HG03575 (cell line): Measurements from ENCODE around the gene AJM1.
"Not testable (repeated sequence)": the region's sequence is repeated elsewhere in the genome, so short reads cannot be mapped to it uniquely, and the experiment has no call there.

ENCODE experiments used
- ATAC-seq: cut with Tn5 transposase; IDR thresholded peaks from one replicate; pipeline ENCODE4 v1.9.1; 2021; ENCODE audit not compliant: unreplicated experiment, insufficient number of reproducible peaks, low FRiP score; ENCODE audit errors: extremely low read depth

The AJM1 gene

DNA sequence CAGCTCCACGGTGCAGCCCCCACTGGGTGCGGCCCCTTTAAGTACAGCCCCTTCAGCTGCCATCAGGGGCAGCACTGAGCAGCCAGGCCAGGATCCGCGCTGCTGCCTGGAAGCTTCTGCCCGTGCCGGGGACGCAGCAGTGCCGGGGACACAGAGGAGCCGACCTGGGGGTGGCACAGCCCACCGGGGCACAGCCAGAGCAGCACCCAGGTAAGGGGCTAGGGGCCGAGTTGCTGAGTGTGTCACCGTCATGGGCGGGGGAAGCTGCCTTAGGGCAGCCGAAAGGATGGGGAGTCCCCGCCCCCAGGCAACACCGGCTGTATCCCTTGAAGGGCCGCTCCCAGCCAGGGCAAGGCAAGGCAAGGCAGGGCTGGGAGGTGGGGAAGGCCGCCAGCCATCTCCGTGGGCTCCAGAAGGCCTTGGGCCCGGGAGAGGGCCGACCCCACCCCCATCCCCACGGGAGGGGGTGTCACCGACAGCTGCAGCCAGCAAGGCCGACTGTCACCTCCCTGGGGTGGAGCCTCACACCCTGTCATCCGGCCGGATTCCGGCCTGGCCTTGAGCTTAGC is at the start of gene AJM1:
Gene AJM1, plus strand, starts transcription at position 99 of the 569 bp plus-strand sequence. CDS start 1,937 bp downstream, outside the sequence.
- not testable (repeated sequence) for ATAC-seq

- no peak for ATAC-seq
These were observed 49.0 kb upstream of the AJM1 start for GRCh38 chr9:136793086-136793946.

DNA sequence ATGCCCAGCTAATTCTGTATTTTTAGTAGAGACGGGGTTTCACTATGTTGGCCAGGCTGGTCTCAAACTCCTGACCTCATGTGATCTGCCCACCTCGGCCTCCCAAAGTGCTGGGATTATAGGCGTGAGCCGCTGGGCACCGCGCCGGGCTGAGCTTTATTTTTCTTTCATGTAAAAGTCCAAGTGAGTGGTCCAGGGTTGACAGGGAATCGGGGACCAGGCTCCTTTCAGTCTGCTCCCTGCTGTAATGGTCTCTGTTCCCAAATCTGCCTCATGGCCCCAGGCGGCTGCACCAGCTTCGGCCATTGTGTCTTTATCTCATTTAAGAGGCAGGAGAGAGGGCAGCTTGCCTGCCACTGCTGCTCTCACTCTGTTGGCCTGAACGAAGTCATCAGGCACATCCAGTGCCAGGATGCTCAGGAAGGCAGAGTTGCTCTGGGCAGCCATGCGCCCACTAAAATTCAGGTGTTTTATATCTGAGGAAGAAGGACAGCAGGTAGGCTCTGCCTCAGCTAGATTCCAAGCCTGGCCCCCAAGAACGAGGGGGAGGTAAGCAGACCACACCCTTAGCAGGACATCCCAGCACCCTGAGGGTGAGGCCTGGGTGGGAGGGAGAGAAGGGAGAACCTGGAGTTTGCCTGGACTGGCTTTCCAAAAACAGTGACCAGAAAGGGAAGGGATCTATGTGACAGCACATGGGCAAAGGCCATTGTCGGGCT is 47.8 kb upstream of the AJM1 start:
- no peak for ATAC-seq

DNA sequence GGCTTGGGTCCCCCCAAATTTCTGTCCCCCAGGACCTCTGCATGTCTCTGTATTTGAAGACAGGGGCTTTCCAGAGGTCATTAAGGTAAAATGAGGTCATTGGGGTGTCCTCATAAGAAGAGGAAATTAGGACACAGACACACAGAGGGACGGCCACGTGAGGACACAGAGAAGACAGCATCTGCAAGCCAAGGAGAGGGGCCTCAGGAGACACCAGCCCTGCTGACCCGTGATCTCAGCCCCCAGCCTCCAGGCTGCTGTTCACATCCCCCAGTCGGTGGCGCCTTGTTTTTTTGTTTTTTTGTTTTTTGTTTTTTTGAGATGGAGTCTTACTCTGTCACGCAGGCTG is 47.3 kb upstream of the AJM1 start:
- no peak for ATAC-seq

- ATAC-seq = no peak
These were observed 46.0 kb upstream of the AJM1 start, which contains the start of gene CCDC183 for GRCh38 chr9:136796238-136796774. Gene CCDC183 (plus strand): TSS chr9:136796338. CDS start chr9:136796398, 60 bp downstream.

DNA sequence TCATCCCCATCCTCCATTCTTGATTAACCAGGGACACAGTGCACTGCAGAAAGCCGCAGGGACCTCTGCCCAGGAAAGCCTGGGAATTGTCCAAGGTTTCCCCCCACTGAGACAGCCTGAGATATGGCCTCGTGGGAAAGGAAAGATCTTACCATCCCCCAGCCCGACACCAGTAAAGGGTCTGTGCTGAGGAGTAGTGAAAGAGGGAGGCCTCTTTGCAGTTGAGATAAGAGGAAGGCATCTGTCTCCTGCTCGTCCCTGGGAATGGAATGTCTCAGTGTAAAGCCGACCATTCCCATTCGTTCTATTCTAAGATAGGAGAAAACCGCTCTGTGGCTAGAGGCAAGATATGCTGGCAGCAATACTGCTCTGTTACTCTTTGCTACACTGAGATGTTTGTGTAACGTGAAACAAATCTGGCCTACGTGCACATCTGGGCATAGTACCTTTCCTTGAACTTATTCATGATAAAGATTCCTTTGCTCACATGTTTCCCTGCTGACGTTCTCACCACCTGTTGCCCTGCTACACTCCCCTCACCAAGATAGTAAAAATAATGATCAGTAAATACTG is 45.4 kb upstream of the AJM1 start:
- ATAC-seq = not testable (repeated sequence)

DNA sequence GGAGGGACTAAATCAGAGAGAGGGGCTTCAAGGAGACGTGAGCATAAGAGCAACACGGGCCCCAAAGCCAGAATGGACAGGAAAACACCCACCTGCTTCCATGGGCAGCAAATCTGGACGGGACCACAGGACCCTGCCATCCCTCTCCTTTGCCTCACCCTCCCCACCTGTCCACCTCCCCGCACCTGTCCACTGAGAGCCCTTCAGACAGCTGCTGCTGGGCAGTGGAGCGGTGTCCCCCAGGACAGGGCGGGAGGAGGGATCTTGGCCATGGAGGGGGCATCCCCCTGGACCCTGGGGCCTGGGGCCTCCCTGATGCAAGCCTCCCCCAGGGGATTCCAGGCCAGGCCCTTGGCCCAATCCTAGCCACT is 43.6 kb upstream of the AJM1 start:
- ATAC-seq = no peak

GRCh38 chr9:136799079-136799853 is 43.0 kb upstream of the AJM1 start:
- ATAC-seq = no peak

GRCh38 chr9:136799854-136800657 is 42.2 kb upstream of the AJM1 start:
- ATAC-seq = no peak

GRCh38 chr9:136802321-136802720 is 40.0 kb upstream of the AJM1 start:
- ATAC-seq = no peak

- ATAC-seq = not testable (repeated sequence)
These were observed 39.2 kb upstream of the AJM1 start for GRCh38 chr9:136803009-136803550.

GRCh38 chr9:136803551-136804508 is 38.4 kb upstream of the AJM1 start:
- ATAC-seq = no peak

DNA sequence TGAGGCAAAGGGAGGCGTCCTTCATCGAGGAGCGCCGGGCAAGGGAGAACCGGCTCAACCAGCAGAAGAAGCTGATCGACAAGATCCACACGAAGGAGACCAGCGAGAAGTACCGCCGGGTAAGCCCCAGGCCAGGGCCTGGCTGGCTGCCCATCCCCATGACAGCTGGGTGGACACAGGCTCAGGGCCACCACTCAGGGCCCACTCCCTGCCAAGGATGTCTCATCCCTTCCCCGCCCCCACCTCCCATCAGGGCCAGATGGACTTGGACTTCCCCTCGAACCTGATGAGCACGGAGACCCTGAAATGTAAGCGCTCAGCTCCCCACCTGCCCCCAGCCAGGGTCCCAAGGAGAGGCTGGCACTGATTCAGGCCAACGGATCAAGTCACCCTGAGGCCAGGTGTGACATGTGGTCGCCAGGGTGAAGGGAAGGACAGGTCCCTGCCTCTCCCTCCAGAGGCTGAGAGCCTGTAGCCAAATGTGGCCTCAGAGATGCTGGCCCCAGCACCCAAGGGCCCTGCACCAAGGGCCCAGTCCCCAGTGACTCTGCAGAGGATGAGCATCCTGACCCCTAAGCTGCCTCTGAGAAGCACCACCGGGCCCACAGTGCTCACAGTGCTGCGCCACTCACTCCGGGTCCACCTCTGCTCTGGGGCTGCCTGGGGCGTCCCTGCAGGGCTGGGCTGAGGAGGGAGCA is 37.6 kb upstream of the AJM1 start:
- no peak for ATAC-seq

DNA sequence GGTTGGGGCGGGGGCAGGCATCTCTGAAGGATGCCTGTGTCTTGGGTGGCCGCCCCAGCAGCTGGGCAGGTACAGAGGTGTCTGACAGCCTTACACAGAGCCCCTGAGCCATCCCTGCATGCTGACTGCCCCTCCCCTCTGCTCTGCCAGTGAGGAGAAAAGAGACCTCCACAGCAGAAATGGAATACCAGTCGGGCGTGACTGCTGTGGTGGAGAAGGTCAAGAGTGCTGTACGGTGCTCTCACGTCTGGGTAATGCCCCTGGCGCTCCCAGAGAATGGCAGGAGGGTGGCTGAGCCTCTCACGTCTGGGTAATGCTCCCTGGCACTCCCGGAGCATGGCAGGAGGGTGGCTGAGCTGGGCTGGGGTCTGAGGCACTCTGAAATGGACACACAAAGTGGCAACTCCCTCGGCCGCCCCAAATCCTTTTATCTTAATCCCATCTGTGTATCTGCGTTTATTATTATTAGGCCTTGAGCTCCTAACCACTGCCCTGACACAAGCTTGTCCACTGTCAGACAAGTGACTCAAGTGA is 37.0 kb upstream of the AJM1 start:
- ATAC-seq = no peak

GRCh38 chr9:136806067-136806466 is 36.2 kb upstream of the AJM1 start:
- no peak for ATAC-seq
